GM12865 (cell line): ENCODE measurements around the gene TRAM2.

Experiments used
- DNase-seq: peaks from one replicate; pipeline ENCODE4 v3.0.0; 2010; ENCODE audit warnings: low read depth
- H3K4me3 ChIP-seq: 2 replicates; pipeline ENCODE4 v1.5.1; 2011; ENCODE audit warnings: mild to moderate bottlenecking, low read depth, low read length, control low read depth
- CTCF ChIP-seq: IDR thresholded peaks from 2 replicates; pipeline ENCODE4 v1.5.1; 2011; ENCODE audit warnings: low read length, control low read depth, low read depth, inconsistent platforms; ENCODE audit not compliant: insufficient read depth; ENCODE audit errors: missing control alignments

Gene TRAM2

GRCh38 chr6:52502306-52503029 lies 74.4 kb downstream of the TRAM2 start:
- no peak for TF ChIP-seq CTCF

GRCh38 chr6:52500238-52501129 lies 76.4 kb downstream of the TRAM2 start:
- TF ChIP-seq CTCF: no peak
- no peak for DNase-seq
- no peak overlapping the region for H3K4me3 ChIP-seq

More at GRCh38 chr6:52502306-52503029, 74.4 kb downstream of the TRAM2 start:
- H3K4me3 ChIP-seq: no peak overlapping the region
- DNase-seq: no peak

- no peak overlapping the region for H3K4me3 ChIP-seq
- TF ChIP-seq CTCF: no peak
- no peak for DNase-seq
These were observed 77.1 kb downstream of the TRAM2 start for GRCh38 chr6:52499681-52500236.

- DNase-seq: no peak
- H3K4me3 ChIP-seq: peak overlapping the region; percentile 58; the same call in 1 of the 2 replicates
- TF ChIP-seq CTCF: no peak
These were observed 77.8 kb downstream of the TRAM2 start for GRCh38 chr6:52499026-52499425.

- TF ChIP-seq CTCF: no peak
- peak overlapping the region; percentile 58 for H3K4me3 ChIP-seq
These were observed 78.3 kb downstream of the TRAM2 start for GRCh38 chr6:52498538-52499017.

GRCh38 chr6:52497652-52498408 lies 79.0 kb downstream of the TRAM2 start:
- peak; percentile 96 for DNase-seq
- H3K4me3 ChIP-seq: peak overlapping the region; percentile 58
- TF ChIP-seq CTCF: no peak

More at GRCh38 chr6:52498538-52499017, 78.3 kb downstream of the TRAM2 start:
- DNase-seq: peak; percentile 89
